Measurements from ENCODE around the gene ERC2. TPM values are rescaled to one million over a fixed set of nuclear protein-coding genes. Genes with fewer than 3 reads are reported as not detected.

Gene ERC2
- total and polyA plus RNA-seq, 2 of the 13 experiments (the other 11 are each of a cell fraction or from before 2014, with no cell fraction given): 0.16 to 0.22 TPM

GRCh38 chr3:55868347-55868746 lies 599.9 kb downstream of the ERC2 start:
- POLR2A ChIA-PET: no interaction called here
- WGBS (ENCODE audit: low lambda C conversion rate): 10% methylated on average over 4 of the region's 4 CpGs
- no peak for FAIRE-seq

GRCh38 chr3:55863028-55863427 lies 605.2 kb downstream of the ERC2 start:
- 15% methylated on average over 4 of the region's 4 CpGs for WGBS (ENCODE audit: low lambda C conversion rate)

More at GRCh38 chr3:55868347-55868746, 599.9 kb downstream of the ERC2 start:
- Histone ChIP-seq H3K4me3 (replicated peaks in 1 of 3; ENCODE audit: insufficient read depth in 1 of 3, low read depth in 2 of 3, low read length in 3 of 3) (no peak overlapping the region), H3K4me2 (ENCODE audit: low read depth, low read length) (no peak overlapping the region), H3K27me3 (ENCODE audit: control insufficient read depth in 1 of 2, insufficient read depth in 2 of 2, low read length in 2 of 2) (no peaks in the 10 kb centered on the region), H3K36me3 (replicated peaks in 1 of 2; ENCODE audit: control insufficient read depth in 1 of 2, insufficient read depth in 2 of 2, low read length in 2 of 2) (no peaks in the 10 kb centered on the region), H4K20me1 (ENCODE audit: insufficient read depth, low read length) (no peaks in the 10 kb centered on the region), H3K9me3 (ENCODE audit: low read length) (no peaks in the 10 kb centered on the region), H3K27ac (ENCODE audit: extremely low read length, insufficient read depth, low read length) (no peak overlapping the region), H3K79me2 (ENCODE audit: insufficient read depth, low read length) (no peaks in the 10 kb centered on the region), H3K9ac (ENCODE audit: insufficient read depth, low read depth, low read length) (no peak overlapping the region), H2AFZ (ENCODE audit: low read length) (no peak overlapping the region), H3K4me1 (ENCODE audit: insufficient read depth, low read length) (no peaks in the 10 kb centered on the region)
- in situ Hi-C loops (cut with HindIII; ENCODE audit: extremely low pct_ligation_motif_present, low pct_unique_long_range_greater_than_20kb): no loop called here
- no peak for ATAC-seq
- no TSS peak for BruUV-seq (replicated peaks)
- TF ChIP-seq REPIN1 (CRISPR knock-in tag; IDR thresholded peaks at IDR 0.05; ENCODE audit: borderline replicate concordance, low read depth) (no peak), GLMP (CRISPR knock-in tag; IDR thresholded peaks at IDR 0.05; ENCODE audit: borderline replicate concordance) (no peak), DNMT1 (CRISPR knock-in tag; IDR thresholded peaks at IDR 0.05) (no peak), YY1 (IDR thresholded peaks at IDR 0.05; ENCODE audit: insufficient read depth, insufficient replicate concordance, low read depth, low read length) (no peak)
- intact Hi-C loops (cut with micrococcal nuclease; ENCODE audit: unreplicated experiment): no loop called here
- CTCF ChIA-PET (ENCODE audit: low intra/inter-chr PET ratio, low total read pairs): no interaction called here
- DNase-seq (ENCODE audit: low spot score): no peak

More at GRCh38 chr3:55863028-55863427, 605.2 kb downstream of the ERC2 start:
- H3K79me2 ChIP-seq (ENCODE audit: insufficient read depth, low read length): no peaks in the 10 kb centered on the region
- no peak overlapping the region for H3K9ac ChIP-seq (ENCODE audit: insufficient read depth, low read depth, low read length)
- H3K27ac ChIP-seq (ENCODE audit: extremely low read length, insufficient read depth, low read length): no peak overlapping the region
- H2AFZ ChIP-seq (ENCODE audit: low read length): no peak overlapping the region
- no peak overlapping the region for H3K4me2 ChIP-seq (ENCODE audit: low read depth, low read length)
- CTCF ChIA-PET (ENCODE audit: low intra/inter-chr PET ratio, low total read pairs): no interaction called here
- intact Hi-C loops (cut with micrococcal nuclease; ENCODE audit: unreplicated experiment) (no loop called here), in situ Hi-C loops (cut with HindIII; ENCODE audit: extremely low pct_ligation_motif_present, low pct_unique_long_range_greater_than_20kb) (no loop called here)
- TF ChIP-seq ZNF678 (CRISPR knock-in tag; IDR thresholded peaks at IDR 0.05) (no peak), ZNF441 (CRISPR knock-in tag; IDR thresholded peaks at IDR 0.05; ENCODE audit: borderline replicate concordance) (no peak), ZNF121 (CRISPR knock-in tag; IDR thresholded peaks at IDR 0.05) (no peak), ZNF18 (CRISPR knock-in tag; IDR thresholded peaks at IDR 0.05; ENCODE audit: insufficient replicate concordance) (no peak), ZKSCAN5 (CRISPR knock-in tag; IDR thresholded peaks at IDR 0.05) (no peak), TBL1XR1 (IDR thresholded peaks at IDR 0.05; ENCODE audit: borderline replicate concordance, low read length, partially characterized antibody) (no peak)
- H3K4me1 ChIP-seq (ENCODE audit: insufficient read depth, low read length): no peaks in the 10 kb centered on the region
- H3K27me3 ChIP-seq (ENCODE audit: control insufficient read depth in 1 of 2, insufficient read depth in 2 of 2, low read length in 2 of 2): peaks cover 0 to 2% of the 10 kb centered on the region in 2 experiments; a peak in 1 of 5 replicates
- H3K4me3 ChIP-seq (replicated peaks in 1 of 3; ENCODE audit: insufficient read depth in 1 of 3, low read depth in 2 of 3, low read length in 3 of 3): no peak overlapping the region
- H3K36me3 ChIP-seq (replicated peaks in 1 of 2; ENCODE audit: control insufficient read depth in 1 of 2, insufficient read depth in 2 of 2, low read length in 2 of 2): no peaks in the 10 kb centered on the region
- no peak for DNase-seq (ENCODE audit: low spot score)
- POLR2A ChIA-PET: no interaction called here
- no TSS peak for BruUV-seq (replicated peaks)
- no peak for ATAC-seq
- FAIRE-seq: no peak
- no peaks in the 10 kb centered on the region for H4K20me1 ChIP-seq (ENCODE audit: insufficient read depth, low read length)
- no peaks in the 10 kb centered on the region for H3K9me3 ChIP-seq (ENCODE audit: low read length)
